Regular cardiac myocyte (primary cell): ENCODE results near the gene OAS3. TPM values are rescaled to one million over a fixed set of nuclear protein-coding genes. Genes with fewer than 3 reads are reported as not detected.

ENCODE experiments used
- total RNA-seq: library from RNA; depleted of rRNA; stranded (reverse); fragments of >200 nt; gene quantifications from 2 replicates; pipeline ENCODE4 v1.2.3, GENCODE V29; 2014

The OAS3 gene, protein sequence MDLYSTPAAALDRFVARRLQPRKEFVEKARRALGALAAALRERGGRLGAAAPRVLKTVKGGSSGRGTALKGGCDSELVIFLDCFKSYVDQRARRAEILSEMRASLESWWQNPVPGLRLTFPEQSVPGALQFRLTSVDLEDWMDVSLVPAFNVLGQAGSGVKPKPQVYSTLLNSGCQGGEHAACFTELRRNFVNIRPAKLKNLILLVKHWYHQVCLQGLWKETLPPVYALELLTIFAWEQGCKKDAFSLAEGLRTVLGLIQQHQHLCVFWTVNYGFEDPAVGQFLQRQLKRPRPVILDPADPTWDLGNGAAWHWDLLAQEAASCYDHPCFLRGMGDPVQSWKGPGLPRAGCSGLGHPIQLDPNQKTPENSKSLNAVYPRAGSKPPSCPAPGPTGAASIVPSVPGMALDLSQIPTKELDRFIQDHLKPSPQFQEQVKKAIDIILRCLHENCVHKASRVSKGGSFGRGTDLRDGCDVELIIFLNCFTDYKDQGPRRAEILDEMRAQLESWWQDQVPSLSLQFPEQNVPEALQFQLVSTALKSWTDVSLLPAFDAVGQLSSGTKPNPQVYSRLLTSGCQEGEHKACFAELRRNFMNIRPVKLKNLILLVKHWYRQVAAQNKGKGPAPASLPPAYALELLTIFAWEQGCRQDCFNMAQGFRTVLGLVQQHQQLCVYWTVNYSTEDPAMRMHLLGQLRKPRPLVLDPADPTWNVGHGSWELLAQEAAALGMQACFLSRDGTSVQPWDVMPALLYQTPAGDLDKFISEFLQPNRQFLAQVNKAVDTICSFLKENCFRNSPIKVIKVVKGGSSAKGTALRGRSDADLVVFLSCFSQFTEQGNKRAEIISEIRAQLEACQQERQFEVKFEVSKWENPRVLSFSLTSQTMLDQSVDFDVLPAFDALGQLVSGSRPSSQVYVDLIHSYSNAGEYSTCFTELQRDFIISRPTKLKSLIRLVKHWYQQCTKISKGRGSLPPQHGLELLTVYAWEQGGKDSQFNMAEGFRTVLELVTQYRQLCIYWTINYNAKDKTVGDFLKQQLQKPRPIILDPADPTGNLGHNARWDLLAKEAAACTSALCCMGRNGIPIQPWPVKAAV
- 3.4 and 9.2 TPM in 2 replicates for total RNA-seq

DNA sequence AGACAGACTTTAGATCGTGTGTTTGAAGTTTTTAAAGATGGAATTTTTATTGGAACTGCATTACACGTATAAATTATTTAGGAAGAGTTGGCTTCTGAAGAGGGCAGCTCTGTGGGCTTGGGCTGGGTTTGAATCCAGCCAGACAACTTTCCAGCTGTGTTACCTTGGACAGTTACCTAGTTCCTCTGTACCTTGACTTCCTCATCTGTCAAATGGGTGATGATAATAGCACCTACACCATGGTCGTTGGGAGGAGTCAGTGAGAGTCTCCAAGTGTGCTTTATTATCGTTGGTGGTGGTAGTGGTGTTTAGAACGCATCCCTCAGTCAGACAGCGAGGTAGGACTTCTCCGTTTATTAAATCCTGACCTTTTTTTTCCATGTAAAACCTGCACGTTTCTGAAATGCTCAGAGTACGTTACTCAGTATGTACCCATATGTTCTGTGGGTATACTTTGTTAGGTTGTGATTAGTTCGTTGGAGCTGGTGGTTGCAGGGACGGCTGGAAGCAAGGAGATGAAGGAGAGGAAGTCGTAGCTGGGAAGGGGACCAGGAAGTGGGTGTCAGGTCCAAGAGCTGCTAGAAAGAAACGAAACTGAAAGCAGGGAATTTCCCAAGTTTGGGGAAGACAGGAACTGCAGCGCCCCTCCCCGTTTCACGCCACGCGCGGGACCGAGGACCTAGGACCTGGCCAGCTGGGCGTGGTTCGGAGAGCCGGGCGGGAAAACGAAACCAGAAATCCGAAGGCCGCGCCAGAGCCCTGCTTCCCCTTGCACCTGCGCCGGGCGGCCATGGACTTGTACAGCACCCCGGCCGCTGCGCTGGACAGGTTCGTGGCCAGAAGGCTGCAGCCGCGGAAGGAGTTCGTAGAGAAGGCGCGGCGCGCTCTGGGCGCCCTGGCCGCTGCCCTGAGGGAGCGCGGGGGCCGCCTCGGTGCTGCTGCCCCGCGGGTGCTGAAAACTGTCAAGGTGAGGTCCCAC, at the start of gene OAS3:
Gene OAS3, plus strand, starts transcription at position 734 of the 979 bp plus-strand sequence. Its CDS starts 57 bp downstream, at position 791.

DNA sequence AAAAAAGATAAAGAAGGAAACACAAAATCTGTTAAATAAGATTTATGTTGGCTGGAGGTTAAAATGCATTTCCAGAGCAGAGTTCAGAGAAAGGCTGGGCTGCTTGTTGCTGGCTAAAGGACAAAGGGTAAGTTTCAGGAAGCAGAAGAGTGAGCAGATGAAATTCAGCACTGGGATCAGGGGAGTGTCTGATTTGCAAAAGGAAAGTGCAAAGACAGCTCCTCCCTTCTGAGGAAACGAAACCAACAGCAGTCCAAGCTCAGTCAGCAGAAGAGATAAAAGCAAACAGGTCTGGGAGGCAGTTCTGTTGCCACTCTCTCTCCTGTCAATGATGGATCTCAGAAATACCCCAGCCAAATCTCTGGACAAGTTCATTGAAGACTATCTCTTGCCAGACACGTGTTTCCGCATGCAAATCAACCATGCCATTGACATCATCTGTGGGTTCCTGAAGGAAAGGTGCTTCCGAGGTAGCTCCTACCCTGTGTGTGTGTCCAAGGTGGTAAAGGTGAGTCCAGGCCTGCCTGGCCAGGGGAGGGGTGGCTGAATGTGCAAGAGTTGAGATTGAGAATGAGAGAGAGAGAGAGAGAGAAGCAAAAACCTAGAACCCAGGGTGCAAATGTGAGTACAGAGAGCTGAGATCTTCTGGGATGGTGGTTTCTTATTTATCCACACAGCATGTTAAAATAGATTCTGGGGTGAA, 31.4 kb upstream of the OAS3 start, which contains the start of gene OAS1:
Gene OAS1, plus strand, starts transcription at position 251 of the 703 bp plus-strand sequence. Its CDS starts 78 bp downstream, at position 329.

DNA sequence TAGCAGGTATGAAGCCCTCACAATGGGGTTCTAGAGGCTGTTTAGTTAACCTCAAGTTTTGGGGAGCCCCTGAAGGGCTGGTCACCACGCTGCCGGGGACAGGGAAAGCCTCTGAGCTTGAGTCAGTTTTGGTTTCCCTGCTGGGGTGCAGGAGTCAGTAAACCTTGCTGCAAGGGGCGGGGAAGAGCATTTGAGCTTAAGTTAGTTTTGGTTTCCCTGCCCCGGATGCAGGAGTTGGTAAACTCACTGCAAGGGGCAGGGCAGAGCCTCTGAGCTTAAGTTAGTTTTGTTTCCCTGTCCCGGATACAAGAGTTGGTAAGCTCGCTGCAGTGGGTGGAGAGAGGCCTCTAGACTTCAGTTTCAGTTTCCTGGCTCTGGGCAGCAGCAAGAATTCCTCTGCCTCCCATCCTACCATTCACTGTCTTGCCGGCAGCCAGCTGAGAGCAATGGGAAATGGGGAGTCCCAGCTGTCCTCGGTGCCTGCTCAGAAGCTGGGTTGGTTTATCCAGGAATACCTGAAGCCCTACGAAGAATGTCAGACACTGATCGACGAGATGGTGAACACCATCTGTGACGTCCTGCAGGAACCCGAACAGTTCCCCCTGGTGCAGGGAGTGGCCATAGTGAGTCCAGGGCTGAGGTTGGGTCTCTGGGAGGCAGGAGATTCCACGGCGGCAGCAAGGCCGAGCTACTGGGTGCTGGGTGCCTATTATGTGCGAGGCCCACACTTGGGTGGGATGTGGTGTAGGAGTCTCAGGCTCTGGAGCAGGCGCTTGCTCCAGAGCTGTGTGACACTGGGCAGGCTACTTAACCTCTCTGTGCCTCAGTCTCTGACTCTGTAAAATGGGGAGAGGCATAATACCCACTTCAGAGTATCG, 40.1 kb downstream of the OAS3 start, which contains the start of gene OAS2:
Gene OAS2, plus strand, starts transcription at position 357 of the 878 bp plus-strand sequence. Its CDS starts 90 bp downstream, at position 447.

Other genes starting within 250 kb of the OAS3 start
- gene RPH3A, start 146.7 kb upstream of the OAS3 start, total RNA-seq = not detected in 2 replicates
- gene OAS1, start 31.5 kb upstream of the OAS3 start, total RNA-seq = 0.77 and 2.8 TPM in 2 replicates
- gene OAS2, start 40.0 kb downstream of the OAS3 start, total RNA-seq = 2.3 and 3.1 TPM in 2 replicates
- under 0.01 and 0.28 TPM in 2 replicates for gene DTX1, start 118.3 kb downstream of the OAS3 start, total RNA-seq
- gene RASAL1, start 197.3 kb downstream of the OAS3 start, total RNA-seq = not detected in 2 replicates
- gene CFAP73, start 211.2 kb downstream of the OAS3 start, total RNA-seq = not detected in 2 replicates
- gene DDX54, start 247.0 kb downstream of the OAS3 start, total RNA-seq = 24.8 and 49.8 TPM in 2 replicates
- gene RITA1, start 247.2 kb downstream of the OAS3 start, total RNA-seq = 17.8 and 22.0 TPM in 2 replicates